AG09319 (cell line): ENCODE results near the gene DYRK4.

ENCODE experiments used
- DNase-seq: peaks from one replicate; pipeline ENCODE4 v3.0.0-alpha.2; 2010; ENCODE audit warnings: low read depth; ENCODE audit errors: extremely low read depth
- TF ChIP-seq, protein P1 (sequence below): IDR thresholded peaks from 2 replicates; pipeline ENCODE4 v1.5.1; 2011; ENCODE audit warnings: low read depth, mild to moderate bottlenecking, inconsistent platforms, low read length, moderate library complexity

DYRK4 gene

DNA sequence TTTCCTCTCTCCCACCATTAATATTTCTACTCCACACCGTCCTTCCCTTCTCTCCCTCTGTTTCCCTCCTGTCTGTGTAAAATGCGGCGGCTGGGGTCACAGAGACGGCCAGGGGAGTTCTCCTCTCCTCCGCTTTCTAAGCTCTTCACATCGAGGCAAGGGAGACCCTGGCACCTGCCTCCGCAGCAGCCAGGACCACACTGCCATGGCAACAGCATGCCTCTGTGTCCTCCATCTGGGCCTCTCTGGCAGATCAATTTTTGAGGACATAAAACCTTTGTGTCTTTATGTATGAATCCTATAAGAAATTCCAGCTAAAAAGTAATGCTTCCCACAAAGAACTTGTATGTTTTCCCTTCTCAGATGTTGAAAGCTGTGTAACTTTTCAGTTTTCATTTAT is 41.4 kb downstream of the DYRK4 start:
- TF ChIP-seq, protein P1, sequence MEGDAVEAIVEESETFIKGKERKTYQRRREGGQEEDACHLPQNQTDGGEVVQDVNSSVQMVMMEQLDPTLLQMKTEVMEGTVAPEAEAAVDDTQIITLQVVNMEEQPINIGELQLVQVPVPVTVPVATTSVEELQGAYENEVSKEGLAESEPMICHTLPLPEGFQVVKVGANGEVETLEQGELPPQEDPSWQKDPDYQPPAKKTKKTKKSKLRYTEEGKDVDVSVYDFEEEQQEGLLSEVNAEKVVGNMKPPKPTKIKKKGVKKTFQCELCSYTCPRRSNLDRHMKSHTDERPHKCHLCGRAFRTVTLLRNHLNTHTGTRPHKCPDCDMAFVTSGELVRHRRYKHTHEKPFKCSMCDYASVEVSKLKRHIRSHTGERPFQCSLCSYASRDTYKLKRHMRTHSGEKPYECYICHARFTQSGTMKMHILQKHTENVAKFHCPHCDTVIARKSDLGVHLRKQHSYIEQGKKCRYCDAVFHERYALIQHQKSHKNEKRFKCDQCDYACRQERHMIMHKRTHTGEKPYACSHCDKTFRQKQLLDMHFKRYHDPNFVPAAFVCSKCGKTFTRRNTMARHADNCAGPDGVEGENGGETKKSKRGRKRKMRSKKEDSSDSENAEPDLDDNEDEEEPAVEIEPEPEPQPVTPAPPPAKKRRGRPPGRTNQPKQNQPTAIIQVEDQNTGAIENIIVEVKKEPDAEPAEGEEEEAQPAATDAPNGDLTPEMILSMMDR: no peak
- DNase-seq: no peak

DNA sequence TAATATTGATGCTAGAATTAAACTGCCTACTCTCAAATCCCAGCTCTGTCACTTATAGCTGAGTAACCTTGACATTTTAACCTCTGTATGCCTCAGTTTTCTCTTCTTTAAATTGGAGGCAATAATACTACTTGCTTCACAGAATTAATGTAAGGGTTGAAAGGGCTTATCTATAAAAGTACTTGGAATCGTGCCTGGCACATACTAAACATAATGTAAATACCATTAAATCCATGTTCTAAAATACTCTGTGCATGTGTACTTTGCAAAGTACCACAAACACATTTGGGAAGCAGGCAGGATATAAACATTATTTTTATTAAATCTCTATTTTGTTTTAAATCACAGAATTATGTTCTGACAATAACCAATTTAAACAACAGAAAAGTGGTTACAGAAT is 41.9 kb downstream of the DYRK4 start:
- TF ChIP-seq, protein P1: no peak
- DNase-seq: no peak

DNA sequence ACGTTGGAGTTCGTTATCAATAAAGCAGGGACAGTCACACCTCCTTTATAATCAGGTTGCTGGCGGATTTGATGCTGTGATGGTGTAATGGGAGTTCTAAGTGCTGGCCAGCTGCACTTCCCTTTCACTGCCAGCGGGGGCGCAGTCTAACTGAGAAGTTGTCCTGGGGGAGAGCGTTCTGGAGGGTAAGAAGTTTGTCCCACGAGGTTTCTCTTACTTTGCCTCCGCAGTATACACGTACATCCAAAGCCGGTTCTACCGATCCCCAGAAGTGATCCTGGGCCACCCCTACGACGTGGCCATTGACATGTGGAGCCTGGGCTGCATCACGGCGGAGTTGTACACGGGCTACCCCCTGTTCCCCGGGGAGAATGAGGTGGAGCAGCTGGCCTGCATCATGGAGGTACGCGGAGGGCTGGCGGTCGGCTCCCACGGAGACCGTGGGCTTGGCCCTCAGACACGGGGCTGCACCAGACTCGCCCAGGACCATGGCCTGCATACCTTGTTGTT is 42.7 kb downstream of the DYRK4 start:
- DNase-seq: peak; percentile 70

GRCh38 chr12:4607056-4607455 is 45.0 kb downstream of the DYRK4 start:
- TF ChIP-seq, protein P1: no peak
- DNase-seq: no peak

More for the DNA sequence above, 42.7 kb downstream of the DYRK4 start:
- TF ChIP-seq, protein P1: no peak; the same call in none of the 2 replicates

DNA sequence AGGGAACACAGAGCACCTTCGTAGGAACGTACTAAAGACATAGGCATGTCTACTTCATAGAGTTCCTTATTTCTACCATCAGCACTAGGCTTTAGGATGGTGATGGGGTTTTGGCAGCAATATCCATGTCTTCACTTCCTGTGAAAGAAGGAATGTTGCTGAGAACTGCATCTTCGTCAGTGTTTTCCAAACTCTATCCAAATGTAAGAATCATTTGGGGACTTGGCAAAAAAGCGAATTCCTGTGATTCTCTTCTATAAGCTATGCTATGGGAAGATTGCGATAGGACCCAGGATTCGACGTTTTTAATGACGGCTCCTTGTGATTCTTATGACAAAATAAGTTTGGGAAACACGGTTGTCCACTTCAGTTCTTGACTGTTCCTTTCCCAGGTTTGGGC is 47.1 kb downstream of the DYRK4 start:
- TF ChIP-seq, protein P1: no peak
- DNase-seq: no peak

- TF ChIP-seq, protein P1: no peak
- DNase-seq: no peak
Measured at GRCh38 chr12:4610481-4610880, 48.5 kb downstream of the DYRK4 start.

DNA sequence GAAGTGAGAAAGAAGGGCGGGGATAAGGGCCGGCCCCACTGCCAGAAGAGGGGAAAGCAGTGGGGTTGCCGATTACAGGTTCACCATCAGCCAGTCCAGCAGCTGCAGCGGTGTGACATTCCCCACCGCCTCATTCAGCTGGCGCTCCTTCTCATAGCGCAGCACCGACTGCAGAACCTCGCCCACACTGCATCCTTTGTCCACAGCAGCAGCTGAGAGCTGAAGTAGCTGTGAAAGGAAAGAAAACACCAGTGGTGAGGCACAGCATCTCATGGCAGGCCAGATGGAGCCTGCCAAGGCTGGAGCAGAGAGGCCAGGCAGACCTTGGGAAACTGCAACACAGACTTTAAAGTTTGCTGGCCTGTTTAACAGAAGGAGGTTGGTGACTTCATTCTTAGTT is 53.7 kb downstream of the DYRK4 start:
- no peak for DNase-seq
- TF ChIP-seq, protein P1: no peak
